GM19463 (cell line): Measurements from ENCODE around the gene RIPK4.
"Not testable (repeated sequence)": the region's sequence is repeated elsewhere in the genome, so short reads cannot be mapped to it uniquely, and the experiment has no call there.

Experiments
- ATAC-seq: cut with Tn5 transposase; IDR thresholded peaks from one replicate; pipeline ENCODE4 v1.9.1; 2021; ENCODE audit warnings: mild to moderate bottlenecking, moderate library complexity; ENCODE audit not compliant: unreplicated experiment

RIPK4 gene

GRCh38 chr21:41717573-41718330, 49.1 kb downstream of the RIPK4 start:
- ATAC-seq = no peak

DNA sequence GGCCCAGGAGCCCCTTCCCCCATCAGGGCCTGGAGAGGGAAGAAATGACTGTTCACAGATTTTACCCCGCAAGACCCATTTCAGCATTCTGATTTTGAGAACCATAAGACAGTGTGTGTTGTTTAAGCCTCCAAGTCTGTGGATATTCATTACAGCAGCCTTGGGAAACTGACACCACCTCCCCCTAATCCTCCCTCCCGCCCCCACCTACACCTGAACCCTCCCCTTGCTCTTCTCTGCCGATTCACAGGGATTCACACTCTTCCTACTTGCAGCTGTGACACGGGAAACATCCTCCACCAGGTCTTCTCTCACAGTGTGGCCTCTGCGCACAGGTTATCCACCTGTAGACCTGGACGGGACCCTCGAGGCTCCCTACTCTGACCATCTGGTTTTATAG, 50.1 kb downstream of the RIPK4 start:
- no peak for ATAC-seq

DNA sequence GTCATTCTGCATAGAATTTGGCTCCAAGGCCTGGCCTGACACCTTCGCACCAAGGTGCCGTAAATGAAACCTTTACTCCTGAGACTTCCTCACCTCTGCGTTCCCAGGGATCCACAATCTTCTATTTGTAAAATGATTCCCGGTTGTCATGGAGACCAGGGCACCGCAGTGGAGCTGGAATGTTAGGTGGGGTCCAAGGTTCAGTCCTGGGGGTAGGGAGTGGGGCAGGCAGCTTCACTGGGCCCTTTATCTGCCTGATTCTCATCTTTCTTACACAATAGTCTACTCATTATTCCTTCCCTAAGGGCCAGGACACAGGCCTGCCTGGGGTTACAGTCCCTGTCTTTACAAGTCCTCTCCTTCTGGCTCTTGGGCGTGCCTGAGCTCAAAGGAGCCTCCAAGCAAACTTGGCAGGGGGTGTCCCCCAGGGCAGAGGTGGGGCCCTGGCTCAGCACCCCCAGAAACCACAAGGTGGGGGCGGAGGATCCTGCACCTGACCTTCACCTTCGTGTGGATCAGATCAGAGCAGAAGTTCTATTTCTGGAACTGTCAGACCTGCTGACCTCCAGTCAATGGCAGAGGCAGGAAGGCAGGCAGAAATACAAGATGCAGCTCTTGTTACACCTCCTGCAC, 51.1 kb downstream of the RIPK4 start:
- ATAC-seq = no peak

DNA sequence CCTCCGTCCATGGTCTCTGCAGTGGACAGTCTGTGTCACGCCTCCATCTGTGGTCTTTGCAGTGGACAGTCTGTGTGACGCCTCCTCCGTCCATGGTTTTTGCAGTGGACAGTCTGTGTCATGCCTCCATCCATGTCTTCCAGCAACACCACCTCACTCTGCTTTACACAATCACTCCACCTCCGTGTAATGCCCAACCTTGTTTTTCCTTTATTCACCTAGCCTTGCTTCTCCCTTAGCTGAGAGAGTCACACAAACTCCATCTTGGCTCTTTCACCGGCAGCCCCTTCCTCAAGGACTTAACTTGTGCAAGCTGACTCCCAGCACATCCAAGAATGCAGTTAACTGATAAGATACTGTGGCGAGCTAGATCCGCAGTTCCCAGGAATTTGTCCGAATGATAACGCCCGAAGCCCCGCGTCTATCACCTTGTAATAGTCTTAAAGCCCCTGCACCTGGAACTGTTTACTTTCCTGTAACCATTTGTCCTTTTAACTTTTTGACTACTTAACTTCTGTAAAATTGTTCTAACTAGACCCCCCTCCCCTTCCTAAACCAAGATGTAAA, 52.5 kb downstream of the RIPK4 start:
- not testable (repeated sequence) for ATAC-seq

GRCh38 chr21:41713495-41714281, 53.2 kb downstream of the RIPK4 start:
- no peak for ATAC-seq

- no peak for ATAC-seq
Observed at GRCh38 chr21:41712730-41713129, 54.1 kb downstream of the RIPK4 start.

DNA sequence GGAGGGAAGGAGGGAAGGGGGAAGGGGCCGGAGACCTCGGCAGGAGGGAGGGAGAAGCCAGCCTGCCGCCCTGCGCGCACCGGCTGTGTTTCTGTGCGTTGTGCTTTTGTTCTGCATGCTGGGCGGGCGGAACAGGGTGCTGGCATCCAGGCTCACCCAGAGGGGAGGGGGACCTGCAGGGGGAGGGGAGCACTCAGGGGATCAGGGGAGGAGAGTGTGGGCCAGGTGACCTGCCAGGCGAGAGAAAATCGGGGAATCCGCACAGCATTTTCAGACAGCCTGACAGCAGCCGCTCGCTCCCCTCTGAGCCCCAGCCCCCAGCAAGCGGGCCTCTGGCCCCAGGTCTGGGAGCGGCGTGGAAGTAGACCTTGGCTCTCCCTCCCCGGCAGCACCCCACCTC, 54.7 kb downstream of the RIPK4 start:
- ATAC-seq = no peak

DNA sequence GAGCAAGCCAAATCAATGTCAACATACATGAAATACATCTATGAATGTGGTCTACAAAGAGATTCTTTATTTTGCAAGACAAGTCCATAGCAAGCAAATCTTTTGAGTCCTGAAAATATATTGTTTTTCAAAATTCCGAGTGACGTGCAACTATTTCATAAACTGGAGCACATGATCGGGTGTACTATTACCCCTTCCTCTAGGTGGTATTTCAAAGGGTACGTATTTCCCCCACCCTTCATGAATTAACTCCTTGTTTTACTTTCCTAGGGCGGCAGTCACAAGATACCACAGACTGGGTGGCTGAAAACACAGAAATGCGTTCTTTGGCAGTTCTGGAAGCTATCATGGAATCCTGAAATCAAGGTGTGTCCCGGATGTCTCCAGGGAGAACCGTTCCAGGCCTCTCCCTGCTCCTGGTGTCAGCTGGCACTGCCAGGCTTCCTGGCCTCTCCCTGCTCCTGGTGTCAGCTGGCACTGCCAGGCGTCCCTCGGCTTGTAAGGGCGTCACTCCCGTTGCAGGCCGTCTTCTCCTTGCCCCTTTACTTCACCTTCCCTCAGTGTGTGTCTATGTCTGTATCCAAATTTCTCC, 55.3 kb downstream of the RIPK4 start:
- no peak for ATAC-seq

DNA sequence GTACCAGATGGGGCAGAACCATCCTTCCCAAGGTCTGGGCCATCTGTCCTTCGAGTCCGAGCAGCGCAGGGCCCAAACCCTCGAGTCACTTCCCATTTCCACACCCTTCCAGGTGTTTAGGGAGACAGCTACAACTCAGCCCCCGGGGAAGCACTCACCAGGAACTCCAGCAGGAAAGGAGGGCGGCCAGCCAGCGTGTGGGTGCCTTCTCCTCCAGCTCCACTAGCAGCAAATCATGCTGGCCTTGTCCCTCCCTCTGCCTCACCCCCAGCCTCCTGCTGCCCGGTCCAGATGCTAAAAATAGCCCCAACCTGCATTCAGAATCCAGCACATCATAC, 56.1 kb downstream of the RIPK4 start:
- no peak for ATAC-seq

- no peak for ATAC-seq
Observed at GRCh38 chr21:41709965-41710822, 56.7 kb downstream of the RIPK4 start.

DNA sequence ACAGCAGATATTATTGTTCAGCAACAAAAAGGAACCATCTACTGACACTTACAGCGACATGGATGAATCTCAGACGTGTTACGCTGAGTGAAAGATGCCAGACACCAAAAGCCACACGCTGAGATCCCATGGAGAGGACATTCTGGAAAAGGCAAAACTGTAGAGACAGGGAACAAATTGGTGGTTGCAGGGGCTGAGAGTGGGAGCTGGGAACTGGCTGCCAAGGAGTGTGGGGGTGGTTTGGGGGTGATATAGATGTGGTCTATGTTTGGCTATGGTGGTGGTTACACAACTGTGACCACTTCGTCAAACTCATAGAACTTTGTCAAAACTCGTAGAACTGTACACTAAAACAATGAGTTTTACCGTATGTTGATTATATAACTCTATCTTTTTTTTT, 57.7 kb downstream of the RIPK4 start:
- ATAC-seq = no peak

- ATAC-seq = no peak
Observed at GRCh38 chr21:41707960-41708330, 58.9 kb downstream of the RIPK4 start.

DNA sequence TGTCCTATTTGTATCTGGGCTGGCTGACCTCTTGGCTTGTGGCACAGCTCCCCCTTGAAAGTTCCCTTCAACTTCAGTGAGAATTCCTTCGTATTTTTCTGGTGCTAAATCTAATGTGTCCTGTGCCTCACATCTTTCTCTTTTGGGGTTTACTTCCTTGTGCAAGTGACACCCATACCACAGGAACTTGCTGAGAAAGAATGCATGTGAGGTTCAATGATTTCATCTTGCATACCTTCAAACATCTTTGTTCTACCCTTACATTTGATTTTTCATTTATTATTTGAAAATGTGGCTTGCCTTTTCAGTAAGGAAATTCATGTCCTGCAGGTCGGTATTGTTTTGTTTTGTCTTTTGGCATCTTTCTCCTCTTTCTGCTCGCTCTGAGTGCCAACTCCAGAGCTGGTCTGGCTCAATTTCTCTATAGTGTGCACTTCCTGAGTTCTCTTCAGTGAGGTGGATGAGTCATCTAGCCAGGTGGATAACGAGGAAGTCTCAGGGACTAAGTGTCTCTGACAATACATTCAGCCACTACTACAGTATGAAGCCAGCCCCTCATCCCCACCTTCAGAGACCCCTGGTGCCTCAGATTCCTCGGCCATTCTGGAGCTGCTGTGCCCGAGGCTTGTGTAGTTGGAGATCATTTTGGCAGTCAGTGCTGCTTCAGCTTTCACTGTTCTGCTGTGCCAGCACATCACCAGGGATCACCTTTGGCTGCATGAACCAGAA, 59.5 kb downstream of the RIPK4 start:
- no peak for ATAC-seq

DNA sequence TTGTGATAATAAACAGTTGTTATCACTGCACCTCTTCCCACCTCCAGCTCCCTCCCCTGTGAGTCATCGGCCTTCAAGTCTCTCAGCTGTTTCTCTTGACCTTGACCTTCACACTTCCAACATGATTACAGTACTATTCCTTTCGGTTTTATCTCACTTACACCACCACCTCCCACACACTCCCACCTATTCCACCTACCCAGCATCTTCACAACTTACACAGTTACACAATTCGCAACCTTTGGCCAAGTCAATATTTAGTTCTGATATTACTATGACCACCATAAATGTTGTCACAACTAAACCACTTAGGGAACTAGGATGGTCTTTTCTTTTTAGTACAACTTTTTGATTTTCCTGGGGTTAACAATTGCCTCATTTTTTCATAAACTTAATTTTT, 60.2 kb downstream of the RIPK4 start:
- ATAC-seq = no peak

GRCh38 chr21:41706263-41706639, 60.6 kb downstream of the RIPK4 start:
- no peak for ATAC-seq

- no peak for ATAC-seq
Observed at GRCh38 chr21:41705546-41706262, 61.1 kb downstream of the RIPK4 start.

GRCh38 chr21:41703857-41704501, 62.9 kb downstream of the RIPK4 start:
- ATAC-seq = no peak

GRCh38 chr21:41701749-41702148, 65.1 kb downstream of the RIPK4 start:
- no peak for ATAC-seq

- no peak for ATAC-seq
Observed at GRCh38 chr21:41699311-41699710, 67.5 kb downstream of the RIPK4 start.
